Measurements from ENCODE around the gene MVB12B.

- TF ChIP-seq EZH2 (IDR thresholded peaks at IDR 0.05) (no peak), POLR2AphosphoS5 (IDR thresholded peaks at IDR 0.05; ENCODE audit: borderline replicate concordance, low read depth, low read length) (no peak)
These were observed 73.9 kb downstream of the MVB12B start for GRCh38 chr9:126400571-126400970.
